ENCODE results near the gene LGALS1. TPM values are rescaled to one million over a fixed set of nuclear protein-coding genes. Genes with fewer than 3 reads are reported as not detected.

The LGALS1 gene
- total RNA-seq = 1,000 to 10,000 TPM in 3 of 9 donors, 100 to 1,000 TPM in 6; 190 to 2,904 (median 905) TPM
- polyA plus RNA-seq = 1,000 to 10,000 TPM in 2 of 3 donors, 100 to 1,000 TPM in 1; 588 to 4,628 (median 4,577) TPM
- long read RNA-seq, donor 1, transcript LGALS1-201 (4 exons, 560 nt) = major isoform, 49 of 49 reads
- long read RNA-seq, donor 1, partial matches to known transcripts = 0 of 49 reads
- long read RNA-seq, donor 1, other reads (novel, unspliced or antisense) = 0 of 49 reads
- long read RNA-seq, donor 2, transcript LGALS1-201 (4 exons, 560 nt) = major isoform, 42 of 43 reads
- long read RNA-seq, donor 2, partial matches to known transcripts = 0 of 43 reads
- long read RNA-seq, donor 2, other reads (novel, unspliced or antisense) = 0 of 43 reads
- long read RNA-seq, donor 3, transcript LGALS1-201 (4 exons, 560 nt) = major isoform, 39 of 39 reads
- long read RNA-seq, donor 3, partial matches to known transcripts = 0 of 39 reads
- long read RNA-seq, donor 3, other reads (novel, unspliced or antisense) = 0 of 39 reads
- long read RNA-seq, donor 4, transcript LGALS1-201 (4 exons, 560 nt) = major isoform, 397 of 416 reads
- long read RNA-seq, donor 4, partial matches to known transcripts = 5 of 416 reads
- long read RNA-seq, donor 4, other reads (novel, unspliced or antisense) = 13 of 416 reads
- long read RNA-seq, donor 5, transcript LGALS1-201 (4 exons, 560 nt) = major isoform, 619 of 647 reads
- long read RNA-seq, donor 5, partial matches to known transcripts = 8 of 647 reads
- long read RNA-seq, donor 5, other reads (novel, unspliced or antisense) = 20 of 647 reads
- long read RNA-seq, donor 6, transcript LGALS1-201 (4 exons, 560 nt) = major isoform, 432 of 453 reads
- long read RNA-seq, donor 6, partial matches to known transcripts = 6 of 453 reads
- long read RNA-seq, donor 6, other reads (novel, unspliced or antisense) = 13 of 453 reads
- long read RNA-seq, donor 7, transcript LGALS1-201 (4 exons, 560 nt) = major isoform, 95 of 124 reads
- long read RNA-seq, donor 7, partial matches to known transcripts = 17 of 124 reads
- long read RNA-seq, donor 7, other reads (novel, unspliced or antisense) = 11 of 124 reads
- long read RNA-seq, donor 8, transcript LGALS1-201 (4 exons, 560 nt) = major isoform, 102 of 108 reads
- long read RNA-seq, donor 8, partial matches to known transcripts = 6 of 108 reads
- long read RNA-seq, donor 8, other reads (novel, unspliced or antisense) = 0 of 108 reads
- long read RNA-seq, donor 9, transcript LGALS1-201 (4 exons, 560 nt) = major isoform, 52 of 52 reads
- long read RNA-seq, donor 9, partial matches to known transcripts = 0 of 52 reads
- long read RNA-seq, donor 9, other reads (novel, unspliced or antisense) = 0 of 52 reads
- long read RNA-seq, donor 10, transcript LGALS1-201 (4 exons, 560 nt) = major isoform, 39 of 39 reads
- long read RNA-seq, donor 10, partial matches to known transcripts = 0 of 39 reads
- long read RNA-seq, donor 10, other reads (novel, unspliced or antisense) = 0 of 39 reads

- 3 to 7% (median 5%) methylated on average over 10 to 34 of the region's 34 CpGs for WGBS, 4 donors
- peak within 1 kb of the TSS; percentile 85 to 98 (median 93) for H3K27ac ChIP-seq
- DNase-seq = peak; percentile 94 to 98 (median 97)
- H3K9me3 ChIP-seq (replicated peaks in 1 of 3) = no peaks in the 10 kb centered on the region
- peaks cover 20 to 32% of the 10 kb centered on the region in 2 donors for H3K4me1 ChIP-seq (replicated peaks in 1 of 2)
- peak within 1 kb of the TSS; percentile 27 to 79 (median 48) for H3K4me3 ChIP-seq
- H3K36me3 ChIP-seq (replicated peaks in 1 of 2) = peaks cover 0 to 12% of the 10 kb centered on the region in 2 donors
- intact Hi-C loops (cut with DNase I) = no loop called here
- peak in 1 of 2 donors; percentile 63 for TF ChIP-seq POLR2A (IDR thresholded peaks at IDR 0.05)
- TF ChIP-seq, protein P1, sequence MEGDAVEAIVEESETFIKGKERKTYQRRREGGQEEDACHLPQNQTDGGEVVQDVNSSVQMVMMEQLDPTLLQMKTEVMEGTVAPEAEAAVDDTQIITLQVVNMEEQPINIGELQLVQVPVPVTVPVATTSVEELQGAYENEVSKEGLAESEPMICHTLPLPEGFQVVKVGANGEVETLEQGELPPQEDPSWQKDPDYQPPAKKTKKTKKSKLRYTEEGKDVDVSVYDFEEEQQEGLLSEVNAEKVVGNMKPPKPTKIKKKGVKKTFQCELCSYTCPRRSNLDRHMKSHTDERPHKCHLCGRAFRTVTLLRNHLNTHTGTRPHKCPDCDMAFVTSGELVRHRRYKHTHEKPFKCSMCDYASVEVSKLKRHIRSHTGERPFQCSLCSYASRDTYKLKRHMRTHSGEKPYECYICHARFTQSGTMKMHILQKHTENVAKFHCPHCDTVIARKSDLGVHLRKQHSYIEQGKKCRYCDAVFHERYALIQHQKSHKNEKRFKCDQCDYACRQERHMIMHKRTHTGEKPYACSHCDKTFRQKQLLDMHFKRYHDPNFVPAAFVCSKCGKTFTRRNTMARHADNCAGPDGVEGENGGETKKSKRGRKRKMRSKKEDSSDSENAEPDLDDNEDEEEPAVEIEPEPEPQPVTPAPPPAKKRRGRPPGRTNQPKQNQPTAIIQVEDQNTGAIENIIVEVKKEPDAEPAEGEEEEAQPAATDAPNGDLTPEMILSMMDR (IDR thresholded peaks at IDR 0.05) = peak in 1 of 6 experiments; percentile 2
- no peaks in the 10 kb centered on the region for H3K27me3 ChIP-seq
Observed at GRCh38 chr22:37674951-37675929, at the start of gene LGALS1. Gene LGALS1 (plus strand): TSS chr22:37675636. CDS start chr22:37675703, 67 bp downstream.

DNA sequence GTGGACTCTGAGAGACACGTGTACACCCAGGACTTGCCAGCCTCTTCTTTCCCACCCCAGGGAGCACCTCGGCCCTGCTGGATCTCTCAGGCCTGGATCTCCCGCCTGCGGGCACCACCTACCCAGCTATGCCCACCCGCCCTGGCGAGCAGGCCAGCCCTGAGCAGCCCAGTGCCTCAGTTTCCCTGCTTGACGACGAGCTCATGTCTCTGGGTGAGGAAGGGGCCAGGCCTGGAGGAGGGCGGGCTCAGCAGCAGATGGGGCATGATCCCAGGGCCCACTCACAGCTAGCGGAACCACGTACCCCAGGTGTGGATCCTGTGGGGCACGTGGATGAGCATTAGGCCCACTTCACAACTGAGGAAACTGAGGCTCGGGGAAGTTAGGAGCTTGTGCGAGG lies 49.7 kb upstream of the LGALS1 start:
- H3K27me3 ChIP-seq = no peaks in the 10 kb centered on the region
- no peaks in the 10 kb centered on the region for H3K9me3 ChIP-seq (replicated peaks in 1 of 3)
- no peak for DNase-seq
- no peak for TF ChIP-seq POLR2A (IDR thresholded peaks at IDR 0.05)
- WGBS, 4 donors = 88 to 93% (median 89%) methylated on average over 9 to 14 of the region's 14 CpGs
- peaks cover 0 to 19% of the 10 kb centered on the region in 2 donors for H3K4me1 ChIP-seq (replicated peaks in 1 of 2)
- H3K36me3 ChIP-seq (replicated peaks in 1 of 2) = peaks cover 0 to 31% of the 10 kb centered on the region in 2 donors
- intact Hi-C loops (cut with DNase I) = no loop called here
- no peak overlapping the region for H3K4me3 ChIP-seq
- H3K27ac ChIP-seq = peak overlapping the region in 1 of 5 donors; percentile 69

DNA sequence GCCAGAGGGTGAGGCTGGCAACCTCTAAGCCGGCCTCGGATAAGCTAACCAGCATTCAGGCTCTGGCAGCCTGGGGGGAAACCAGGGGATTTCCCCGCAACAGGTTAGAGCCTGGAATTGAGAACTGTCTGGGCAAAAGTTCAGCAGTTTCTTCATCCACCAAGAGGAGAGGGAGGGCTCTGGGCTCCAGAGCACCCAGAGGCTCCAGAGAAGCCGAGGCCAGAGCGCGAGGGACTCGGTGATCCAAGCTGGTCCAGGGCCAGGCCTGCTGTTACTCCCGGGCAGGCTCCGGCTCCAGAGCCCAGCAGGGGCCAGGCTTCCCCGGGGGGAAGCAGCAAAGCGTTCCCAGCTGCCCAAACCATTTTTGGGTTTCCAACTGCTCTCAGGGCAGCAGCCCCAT lies 49.3 kb upstream of the LGALS1 start:
- peak overlapping the region in 2 of 5 donors; percentile 34 to 69 for H3K27ac ChIP-seq
- TF ChIP-seq POLR2A (IDR thresholded peaks at IDR 0.05) = no peak
- TF ChIP-seq, protein P1 (IDR thresholded peaks at IDR 0.05) = no peak
- H3K9me3 ChIP-seq (replicated peaks in 1 of 3) = no peaks in the 10 kb centered on the region
- peaks cover 0 to 19% of the 10 kb centered on the region in 2 donors for H3K4me1 ChIP-seq (replicated peaks in 1 of 2)
- H3K4me3 ChIP-seq = no peak overlapping the region
- peaks cover 0 to 30% of the 10 kb centered on the region in 2 donors for H3K36me3 ChIP-seq (replicated peaks in 1 of 2)
- WGBS, 4 donors = 60 to 80% (median 74%) methylated on average over 3 to 11 of the region's 11 CpGs
- no peak for DNase-seq
- no peaks in the 10 kb centered on the region for H3K27me3 ChIP-seq
- intact Hi-C loops (cut with DNase I) = no loop called here

All from adrenal gland (tissue), 19 donors.